ENCODE measurements around the gene POU2F1.
A peak's percentile ranks its signal among the peaks of the same experiment; 100 is the strongest.

POU2F1 gene

DNA sequence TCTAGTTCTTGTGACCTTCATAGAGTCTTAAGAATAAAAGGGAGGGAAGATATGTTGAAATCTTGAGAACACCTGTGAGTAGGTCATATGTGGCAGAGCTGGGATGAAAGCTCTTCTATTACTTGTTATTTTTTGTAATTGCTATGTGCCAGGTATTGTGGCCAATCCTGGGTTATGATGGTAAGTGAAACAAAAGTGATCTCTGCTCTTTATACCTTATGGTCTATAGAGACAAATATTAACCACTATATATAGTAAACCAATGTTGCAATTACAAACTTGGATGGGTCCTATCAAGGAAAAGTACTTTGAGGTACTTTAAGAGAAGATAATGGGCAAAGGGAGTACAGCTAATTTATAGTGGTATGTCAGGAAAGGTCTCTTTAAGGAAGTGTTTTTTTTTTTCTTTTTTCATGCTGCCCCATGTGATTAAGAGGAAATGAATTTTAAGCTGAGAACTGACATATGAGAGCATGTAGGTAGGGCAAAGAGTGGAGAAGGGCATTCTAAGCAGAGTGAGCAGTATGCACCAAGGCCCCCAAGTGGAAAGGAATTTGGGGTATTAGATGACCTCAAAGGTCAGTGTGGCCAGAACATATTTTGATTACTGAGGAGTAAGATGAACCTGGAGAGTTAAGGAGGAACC, 43.3 kb downstream of the POU2F1 start (continued):
- TF ChIP-seq CTCF (tag by site-specific recombination; IDR thresholded peaks at IDR 0.05) (no peak), PRDM6 (tag by site-specific recombination; IDR thresholded peaks at IDR 0.05) (no peak; the same call in 1 of the 2 replicates), KLF7 (tag by site-specific recombination; IDR thresholded peaks at IDR 0.05; ENCODE audit: borderline replicate concordance) (no peak), MEIS1 (CRISPR knock-in tag; IDR thresholded peaks at IDR 0.05; ENCODE audit: borderline replicate concordance) (no peak)

DNA sequence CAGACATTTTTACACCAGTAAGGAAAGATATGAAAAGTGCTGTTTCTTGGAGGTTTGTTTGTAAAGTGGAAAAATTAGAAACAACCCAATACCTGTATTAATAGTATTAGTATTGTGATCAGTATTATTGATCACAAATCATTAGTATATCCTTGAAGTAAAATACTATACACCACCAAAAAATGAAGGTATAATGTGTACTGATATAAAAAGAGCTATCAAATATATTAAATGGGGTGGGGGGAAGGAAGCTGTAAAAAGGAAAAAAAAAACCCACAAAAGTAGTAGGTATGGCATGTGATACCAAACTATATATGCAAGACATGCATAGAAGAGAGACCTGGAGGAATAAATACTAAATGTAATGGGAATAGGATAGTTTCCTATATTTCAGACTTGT, 46.3 kb downstream of the POU2F1 start:
- H3K4me3 ChIP-seq (ENCODE audit: low read depth, low read length), result no peak overlapping the region
- H3K36me3 ChIP-seq (ENCODE audit: control insufficient read depth in 2 of 2, insufficient read depth in 1 of 2, low read length in 2 of 2), result no peaks in the 10 kb centered on the region
- H3K4me1 ChIP-seq (ENCODE audit: control insufficient read depth, insufficient read depth, low read length), result peaks cover 13% of the 10 kb centered on the region; the same call in 1 of the 2 replicates
- H3K9me3 ChIP-seq (ENCODE audit: control insufficient read depth, insufficient read depth, low read depth, low read length), result no peaks in the 10 kb centered on the region
- 0 out of 2 replicates have a peak, but pooled peaks have one; percentile 58 for TF ChIP-seq ZNF580 (tag by site-specific recombination; IDR thresholded peaks at IDR 0.05)
- TF ChIP-seq ZNF146 (tag by site-specific recombination; IDR thresholded peaks at IDR 0.05), result peak; percentile 90
- no peak for TF ChIP-seq GLI2 (tag by site-specific recombination; IDR thresholded peaks at IDR 0.05; ENCODE audit: borderline replicate concordance, low read depth)
- ChIA-PET POLR2A (no interaction called here), CTCF (interaction anchor here (0.6 to 5.6 kb wide), 23 partner anchors 8 to 285 kb away, joined by 3 to 41 read pairs (median 4); no protein-coding TSS in a partner anchor)
- H3K27ac ChIP-seq (ENCODE audit: extremely low read depth, low read depth, low read length), result no peak overlapping the region

- no peak overlapping the region for H3K4me3 ChIP-seq (ENCODE audit: low read depth, low read length)
- no peak for TF ChIP-seq ZNF146 (tag by site-specific recombination; IDR thresholded peaks at IDR 0.05)
- TF ChIP-seq, protein P1, sequence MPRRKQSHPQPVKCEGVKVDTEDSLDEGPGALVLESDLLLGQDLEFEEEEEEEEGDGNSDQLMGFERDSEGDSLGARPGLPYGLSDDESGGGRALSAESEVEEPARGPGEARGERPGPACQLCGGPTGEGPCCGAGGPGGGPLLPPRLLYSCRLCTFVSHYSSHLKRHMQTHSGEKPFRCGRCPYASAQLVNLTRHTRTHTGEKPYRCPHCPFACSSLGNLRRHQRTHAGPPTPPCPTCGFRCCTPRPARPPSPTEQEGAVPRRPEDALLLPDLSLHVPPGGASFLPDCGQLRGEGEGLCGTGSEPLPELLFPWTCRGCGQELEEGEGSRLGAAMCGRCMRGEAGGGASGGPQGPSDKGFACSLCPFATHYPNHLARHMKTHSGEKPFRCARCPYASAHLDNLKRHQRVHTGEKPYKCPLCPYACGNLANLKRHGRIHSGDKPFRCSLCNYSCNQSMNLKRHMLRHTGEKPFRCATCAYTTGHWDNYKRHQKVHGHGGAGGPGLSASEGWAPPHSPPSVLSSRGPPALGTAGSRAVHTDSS (tag by site-specific recombination; IDR thresholded peaks at IDR 0.05), result peak; percentile 64
- TF ChIP-seq, protein P2, sequence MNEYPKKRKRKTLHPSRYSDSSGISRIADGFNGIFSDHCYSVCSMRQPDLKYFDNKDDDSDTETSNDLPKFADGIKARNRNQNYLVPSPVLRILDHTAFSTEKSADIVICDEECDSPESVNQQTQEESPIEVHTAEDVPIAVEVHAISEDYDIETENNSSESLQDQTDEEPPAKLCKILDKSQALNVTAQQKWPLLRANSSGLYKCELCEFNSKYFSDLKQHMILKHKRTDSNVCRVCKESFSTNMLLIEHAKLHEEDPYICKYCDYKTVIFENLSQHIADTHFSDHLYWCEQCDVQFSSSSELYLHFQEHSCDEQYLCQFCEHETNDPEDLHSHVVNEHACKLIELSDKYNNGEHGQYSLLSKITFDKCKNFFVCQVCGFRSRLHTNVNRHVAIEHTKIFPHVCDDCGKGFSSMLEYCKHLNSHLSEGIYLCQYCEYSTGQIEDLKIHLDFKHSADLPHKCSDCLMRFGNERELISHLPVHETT (tag by site-specific recombination; IDR thresholded peaks at IDR 0.05), result no peak
- no peak for TF ChIP-seq ZNF677 (tag by site-specific recombination; IDR thresholded peaks at IDR 0.05)
- no peaks in the 10 kb centered on the region for H3K9me3 ChIP-seq (ENCODE audit: control insufficient read depth, insufficient read depth, low read depth, low read length)
- no peak overlapping the region for H3K27ac ChIP-seq (ENCODE audit: extremely low read depth, low read depth, low read length)
- CTCF ChIA-PET, result interaction anchor here (0.6 to 5.6 kb wide), 34 partner anchors 9 to 417 kb away, joined by 3 to 41 read pairs (median 4); no protein-coding TSS in a partner anchor
- H3K4me1 ChIP-seq (ENCODE audit: control insufficient read depth, insufficient read depth, low read length), result peaks cover 12% of the 10 kb centered on the region
- no peaks in the 10 kb centered on the region for H3K36me3 ChIP-seq (ENCODE audit: control insufficient read depth in 2 of 2, insufficient read depth in 1 of 2, low read length in 2 of 2)
- POLR2A ChIA-PET, result interaction anchor here (0.6 kb wide), 1 partner anchor 48 kb away, joined by 3 read pairs; the partner anchor contains the start of gene POU2F1
These were observed 47.7 kb downstream of the POU2F1 start for GRCh38 chr1:167268347-167268787.

Measured in HEK293 (cell line).